Measurements from ENCODE around the gene TMED5.
"Not testable (repeated sequence)": the region's sequence is repeated elsewhere in the genome, so short reads cannot be mapped to it uniquely, and the experiment has no call there.

The TMED5 gene

DNA sequence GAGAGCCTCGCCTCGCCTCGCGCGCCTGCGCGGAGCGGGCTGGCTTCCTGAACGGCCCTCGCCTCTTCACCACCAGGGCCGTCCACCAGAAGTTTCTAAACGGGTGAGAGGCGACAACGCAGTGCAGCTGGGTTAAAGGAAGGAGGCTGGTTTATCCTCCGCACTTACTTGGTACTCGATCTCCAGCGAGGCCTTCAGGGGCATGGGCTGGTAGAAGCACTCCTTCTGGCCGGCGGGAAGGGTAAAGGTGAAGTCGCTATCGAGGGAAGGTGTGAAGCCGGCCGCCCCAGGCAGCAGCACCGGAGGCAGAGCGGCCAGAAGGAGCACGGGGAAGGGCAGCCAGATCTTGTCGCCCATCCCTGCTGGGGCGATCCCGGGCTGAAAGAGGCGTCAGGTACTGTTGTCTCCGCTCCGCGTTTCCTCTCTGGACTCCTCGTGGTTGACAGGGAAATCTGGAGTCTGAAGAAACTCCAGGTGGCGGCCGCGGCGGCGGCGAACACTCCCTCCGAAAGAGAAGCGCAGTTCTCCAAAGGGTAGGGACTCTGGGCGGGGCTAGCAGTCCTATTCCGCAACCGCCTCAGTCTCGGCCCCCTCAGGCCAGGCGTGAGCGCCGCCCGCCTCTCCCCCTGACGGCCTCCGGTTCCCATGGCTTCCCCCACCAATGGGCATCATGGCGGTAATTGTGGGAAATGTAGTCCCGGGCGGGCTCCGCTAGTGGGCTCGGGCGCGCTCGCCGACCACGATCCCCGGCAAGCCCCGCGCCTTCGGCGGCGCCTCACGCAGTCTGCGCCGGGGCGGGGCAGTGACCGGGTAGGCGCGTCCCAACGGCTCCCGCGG, at the start of gene TMED5:
TMED5 (minus strand) TSS at position 528 of the 837 bp plus-strand sequence; CDS start at position 357, 171 bp downstream.
- Histone ChIP-seq H3K27ac (ENCODE audit: low read depth, low read length) (peak within 1 kb of the TSS; percentile 99), H3K36me3 (ENCODE audit: control insufficient read depth, insufficient read depth, low read length) (peaks cover 3% of the 10 kb centered on the region)

DNA sequence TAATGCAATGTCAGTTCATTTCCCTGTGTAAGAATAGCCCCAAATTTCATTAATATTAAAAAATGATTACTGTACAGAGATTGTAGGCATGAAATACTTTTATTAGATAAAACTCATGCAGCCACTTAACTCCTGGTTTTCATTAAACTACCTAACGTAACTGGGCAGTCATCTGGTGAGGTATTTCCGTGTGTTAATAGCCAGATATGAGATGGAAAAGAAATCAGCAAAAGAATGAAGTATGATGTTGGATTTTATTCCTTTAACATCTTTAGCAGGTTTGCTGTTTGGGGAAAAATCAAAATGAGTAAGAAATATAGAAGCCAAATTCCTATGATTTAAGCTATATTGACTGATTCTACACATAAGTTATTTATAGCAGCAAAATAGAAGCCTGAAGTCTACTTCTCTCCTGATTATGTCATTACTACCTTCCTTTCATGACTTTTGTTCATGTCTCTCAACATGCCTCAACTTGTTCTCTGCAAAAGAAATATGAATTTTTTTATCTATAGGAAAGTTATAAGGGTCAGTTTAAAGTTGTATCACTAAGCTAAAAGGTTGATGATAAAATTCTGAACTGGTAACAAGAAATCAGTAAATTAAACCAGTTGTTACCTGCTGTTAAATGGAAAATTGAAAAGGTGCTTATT, 42.9 kb upstream of the TMED5 start:
- Histone ChIP-seq H3K27me3 (ENCODE audit: control insufficient read depth, insufficient read depth, low read length) (no peaks in the 10 kb centered on the region), H3K27ac (ENCODE audit: low read depth, low read length) (no peak overlapping the region), H3K9ac (ENCODE audit: low read length) (no peak overlapping the region), H3K36me3 (ENCODE audit: control insufficient read depth, insufficient read depth, low read length) (no peaks in the 10 kb centered on the region), H3K4me1 (ENCODE audit: control insufficient read depth, insufficient read depth, low read length) (no peaks in the 10 kb centered on the region), H3K4me3 (ENCODE audit: low read length) (no peak overlapping the region)

More for the DNA sequence above, at the start of gene TMED5:
- peak within 1 kb of the TSS; percentile 99 for H3K9ac ChIP-seq (ENCODE audit: low read length)
- H3K27me3 ChIP-seq (ENCODE audit: control insufficient read depth, insufficient read depth, low read length), result no peaks in the 10 kb centered on the region
- peaks cover 5% of the 10 kb centered on the region for H3K4me1 ChIP-seq (ENCODE audit: control insufficient read depth, insufficient read depth, low read length)
- H3K4me3 ChIP-seq (ENCODE audit: low read length), result peak within 1 kb of the TSS; percentile 99

DNA sequence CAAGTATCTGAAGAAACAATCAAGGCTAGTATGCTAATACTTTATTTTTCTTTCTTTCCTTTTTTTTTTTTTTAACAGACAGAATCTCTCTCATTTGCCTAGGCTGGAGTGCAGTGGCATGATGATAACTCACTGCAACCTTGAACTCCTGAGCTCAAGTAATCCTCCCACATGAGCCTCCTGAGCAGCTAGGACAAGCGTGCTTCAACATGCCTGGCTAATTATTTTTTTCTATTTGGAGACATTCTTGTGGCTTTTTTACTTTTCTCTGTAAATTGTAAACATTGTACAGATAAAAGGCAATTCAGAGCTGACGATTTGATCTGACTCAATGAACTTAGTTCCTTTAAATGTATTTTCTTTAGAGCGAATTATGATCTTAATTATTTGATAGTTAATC, 41.7 kb upstream of the TMED5 start:
- H3K36me3 ChIP-seq (ENCODE audit: control insufficient read depth, insufficient read depth, low read length), result no peaks in the 10 kb centered on the region
- H3K9ac ChIP-seq (ENCODE audit: low read length), result no peak overlapping the region
- H3K27ac ChIP-seq (ENCODE audit: low read depth, low read length), result no peak overlapping the region
- H3K4me3 ChIP-seq (ENCODE audit: low read length), result no peak overlapping the region
- no peaks in the 10 kb centered on the region for H3K4me1 ChIP-seq (ENCODE audit: control insufficient read depth, insufficient read depth, low read length)
- no peaks in the 10 kb centered on the region for H3K27me3 ChIP-seq (ENCODE audit: control insufficient read depth, insufficient read depth, low read length)

DNA sequence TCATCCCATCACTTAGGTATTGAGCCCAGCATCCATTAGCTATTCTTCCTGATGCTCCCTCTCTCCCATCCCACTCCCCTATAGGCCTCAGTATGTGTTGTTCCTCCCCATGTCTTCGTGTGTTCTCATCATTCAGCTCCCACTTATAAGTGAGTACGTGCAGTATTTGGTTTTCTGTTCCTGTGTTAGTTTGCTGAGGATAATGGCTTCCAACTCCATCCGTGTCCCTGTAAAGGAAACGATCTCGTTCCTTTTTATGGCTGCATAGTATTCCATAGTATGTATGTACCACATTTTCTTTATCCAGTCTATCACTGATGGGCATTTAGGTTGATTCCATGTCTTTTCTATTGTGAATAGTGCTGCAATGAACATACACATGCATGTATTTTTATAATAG, 40.5 kb upstream of the TMED5 start:
- not testable (repeated sequence) for H3K4me3 ChIP-seq (ENCODE audit: low read length); H3K27ac ChIP-seq (ENCODE audit: low read depth, low read length); H3K4me1 ChIP-seq (ENCODE audit: control insufficient read depth, insufficient read depth, low read length); H3K27me3 ChIP-seq (ENCODE audit: control insufficient read depth, insufficient read depth, low read length); H3K9ac ChIP-seq (ENCODE audit: low read length); H3K36me3 ChIP-seq (ENCODE audit: control insufficient read depth, insufficient read depth, low read length)

DNA sequence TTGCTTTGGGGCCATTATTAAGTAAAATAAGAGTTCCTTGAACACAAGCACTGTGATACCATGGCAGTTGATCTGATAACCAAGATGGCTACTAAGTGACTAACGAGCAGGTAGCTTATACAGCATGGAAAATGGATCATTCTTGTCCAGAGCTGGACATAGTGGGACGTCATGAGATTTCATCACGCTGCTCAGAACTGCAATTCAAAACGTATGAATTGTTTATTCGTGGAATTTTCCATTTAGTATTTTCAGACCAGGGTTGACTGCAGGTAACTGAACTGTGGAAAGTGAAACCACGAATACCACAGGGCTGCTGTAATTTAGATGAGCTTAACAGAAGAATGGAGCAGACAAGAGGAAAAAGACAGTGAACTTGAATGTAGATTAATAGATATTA, 39.2 kb upstream of the TMED5 start:
- H3K36me3 ChIP-seq (ENCODE audit: control insufficient read depth, insufficient read depth, low read length), result no peaks in the 10 kb centered on the region
- H3K27me3 ChIP-seq (ENCODE audit: control insufficient read depth, insufficient read depth, low read length), result no peaks in the 10 kb centered on the region
- no peak overlapping the region for H3K9ac ChIP-seq (ENCODE audit: low read length)
- no peaks in the 10 kb centered on the region for H3K4me1 ChIP-seq (ENCODE audit: control insufficient read depth, insufficient read depth, low read length)
- no peak overlapping the region for H3K4me3 ChIP-seq (ENCODE audit: low read length)
- no peak overlapping the region for H3K27ac ChIP-seq (ENCODE audit: low read depth, low read length)

DNA sequence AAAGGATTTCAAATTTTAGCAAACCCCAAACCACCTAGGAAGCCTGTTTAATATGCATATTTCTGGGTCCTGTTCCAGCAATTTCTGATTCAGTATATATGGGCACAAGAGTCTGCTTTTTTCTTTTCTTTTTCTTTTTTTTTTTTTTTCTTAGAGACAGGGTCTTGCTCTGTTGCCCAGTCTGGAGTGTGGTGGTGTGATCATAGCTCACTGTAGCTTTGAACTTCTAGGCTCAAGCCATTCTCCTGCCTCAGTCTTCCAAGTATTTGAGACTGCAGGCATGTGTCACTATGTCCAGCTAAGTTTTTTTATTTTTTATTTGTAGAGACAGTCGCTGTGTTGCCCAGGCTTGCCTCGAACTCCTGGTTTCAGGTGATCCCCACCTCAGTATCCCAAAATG, 35.1 kb upstream of the TMED5 start:
- Histone ChIP-seq H3K4me1 (ENCODE audit: control insufficient read depth, insufficient read depth, low read length) (no peaks in the 10 kb centered on the region), H3K9ac (ENCODE audit: low read length) (no peak overlapping the region), H3K27ac (ENCODE audit: low read depth, low read length) (no peak overlapping the region), H3K36me3 (ENCODE audit: control insufficient read depth, insufficient read depth, low read length) (no peaks in the 10 kb centered on the region), H3K27me3 (ENCODE audit: control insufficient read depth, insufficient read depth, low read length) (no peaks in the 10 kb centered on the region), H3K4me3 (ENCODE audit: low read length) (no peak overlapping the region)

DNA sequence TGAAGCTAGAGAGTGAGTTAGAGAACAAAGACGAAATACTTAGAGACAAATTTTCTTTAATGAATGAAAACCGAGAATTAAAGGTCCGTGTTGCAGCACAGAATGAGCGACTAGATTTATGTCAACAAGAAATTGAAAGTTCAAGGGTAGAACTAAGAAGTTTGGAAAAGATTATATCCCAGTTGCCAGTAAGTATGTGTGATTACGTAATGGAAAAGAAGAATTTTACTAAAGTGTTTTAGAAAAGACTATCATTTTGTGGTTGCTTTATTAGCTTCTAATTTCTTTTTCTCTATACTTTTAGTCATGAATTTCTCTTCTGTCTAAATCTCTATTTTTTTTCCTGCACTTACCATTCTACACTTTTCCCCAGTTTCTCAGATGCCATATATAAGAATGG, 27.0 kb upstream of the TMED5 start:
- Histone ChIP-seq H3K27me3 (ENCODE audit: control insufficient read depth, insufficient read depth, low read length) (no peaks in the 10 kb centered on the region), H3K4me1 (ENCODE audit: control insufficient read depth, insufficient read depth, low read length) (no peaks in the 10 kb centered on the region), H3K27ac (ENCODE audit: low read depth, low read length) (no peak overlapping the region), H3K36me3 (ENCODE audit: control insufficient read depth, insufficient read depth, low read length) (no peaks in the 10 kb centered on the region), H3K9ac (ENCODE audit: low read length) (no peak overlapping the region), H3K4me3 (ENCODE audit: low read length) (no peak overlapping the region)

DNA sequence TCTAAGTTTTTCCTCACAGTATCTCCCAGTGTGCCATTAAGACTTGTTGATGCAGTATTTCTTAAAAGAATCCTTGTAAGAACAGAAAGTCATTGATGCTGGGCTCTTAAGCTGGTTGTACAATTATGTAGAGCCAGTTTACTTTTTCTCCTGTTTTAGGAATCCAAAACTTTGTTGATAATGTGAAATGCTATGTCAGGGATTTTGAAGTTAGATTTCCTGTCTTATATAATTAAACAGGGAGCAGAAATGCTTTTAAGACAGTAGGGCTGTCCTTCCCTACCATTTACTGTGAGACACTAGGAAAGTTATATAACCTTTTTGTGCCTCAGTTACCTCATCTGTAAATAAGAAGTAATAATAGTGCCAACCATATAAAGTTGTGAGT, 26.3 kb upstream of the TMED5 start:
- Histone ChIP-seq H3K4me3 (ENCODE audit: low read length) (no peak overlapping the region), H3K9ac (ENCODE audit: low read length) (no peak overlapping the region), H3K27me3 (ENCODE audit: control insufficient read depth, insufficient read depth, low read length) (no peaks in the 10 kb centered on the region), H3K27ac (ENCODE audit: low read depth, low read length) (no peak overlapping the region), H3K4me1 (ENCODE audit: control insufficient read depth, insufficient read depth, low read length) (no peaks in the 10 kb centered on the region), H3K36me3 (ENCODE audit: control insufficient read depth, insufficient read depth, low read length) (no peaks in the 10 kb centered on the region)

DNA sequence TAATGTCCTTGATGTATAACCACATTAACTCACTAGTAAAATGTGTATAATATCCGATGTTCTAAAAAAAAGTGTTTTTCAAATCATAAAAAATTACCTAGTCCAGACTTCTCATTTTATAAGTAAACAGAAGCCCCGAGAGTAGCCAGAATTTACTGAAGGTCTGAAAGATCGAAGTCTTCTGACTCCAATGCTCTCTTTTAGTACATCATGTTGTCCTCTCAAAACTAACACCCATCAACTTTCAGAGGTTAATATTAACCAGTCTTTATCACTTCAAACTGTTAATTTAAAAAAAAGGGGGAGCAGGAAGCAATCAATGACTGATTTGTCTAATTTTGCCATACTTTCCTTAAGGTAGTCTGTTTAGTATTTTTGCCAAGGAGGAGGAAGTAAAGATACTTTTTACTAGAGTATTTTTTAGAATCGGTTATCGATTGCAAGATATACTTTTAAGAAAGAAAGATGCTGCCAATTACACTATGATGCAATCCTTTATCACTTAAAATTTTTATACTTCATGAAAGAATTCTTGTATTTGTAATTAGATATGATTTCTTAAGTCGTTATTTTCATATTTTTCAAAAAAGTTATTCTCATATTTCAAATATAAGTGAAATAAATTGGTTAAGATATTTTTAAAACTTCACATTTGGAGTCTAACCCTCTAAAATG, 25.8 kb upstream of the TMED5 start:
- H3K36me3 ChIP-seq (ENCODE audit: control insufficient read depth, insufficient read depth, low read length), result no peaks in the 10 kb centered on the region
- H3K9ac ChIP-seq (ENCODE audit: low read length), result no peak overlapping the region
- H3K27ac ChIP-seq (ENCODE audit: low read depth, low read length), result no peak overlapping the region
- H3K4me3 ChIP-seq (ENCODE audit: low read length), result no peak overlapping the region
- H3K27me3 ChIP-seq (ENCODE audit: control insufficient read depth, insufficient read depth, low read length), result no peaks in the 10 kb centered on the region
- no peaks in the 10 kb centered on the region for H3K4me1 ChIP-seq (ENCODE audit: control insufficient read depth, insufficient read depth, low read length)

DNA sequence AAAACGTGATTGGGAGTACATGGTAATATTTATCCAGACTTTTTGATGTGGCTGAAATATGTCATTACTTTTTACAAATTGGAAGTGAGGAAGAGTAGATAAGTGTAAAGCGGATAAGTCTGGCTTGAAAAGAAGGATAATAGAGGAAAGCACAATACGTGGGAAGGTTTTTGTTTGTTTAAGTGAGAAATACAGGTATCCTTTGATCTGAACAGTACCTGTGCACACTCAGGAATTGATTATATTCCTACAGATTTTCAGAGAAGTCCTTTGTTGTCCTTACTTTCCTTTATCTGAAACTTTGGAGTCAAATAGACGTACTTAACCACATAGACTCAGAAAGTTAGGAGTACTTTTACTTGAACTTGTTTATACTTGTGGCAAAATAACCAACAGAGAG, 20.5 kb upstream of the TMED5 start:
- H3K27me3 ChIP-seq (ENCODE audit: control insufficient read depth, insufficient read depth, low read length), result no peaks in the 10 kb centered on the region
- H3K36me3 ChIP-seq (ENCODE audit: control insufficient read depth, insufficient read depth, low read length), result no peaks in the 10 kb centered on the region
- no peak overlapping the region for H3K4me3 ChIP-seq (ENCODE audit: low read length)
- H3K4me1 ChIP-seq (ENCODE audit: control insufficient read depth, insufficient read depth, low read length), result no peaks in the 10 kb centered on the region
- no peak overlapping the region for H3K27ac ChIP-seq (ENCODE audit: low read depth, low read length)
- H3K9ac ChIP-seq (ENCODE audit: low read length), result no peak overlapping the region

DNA sequence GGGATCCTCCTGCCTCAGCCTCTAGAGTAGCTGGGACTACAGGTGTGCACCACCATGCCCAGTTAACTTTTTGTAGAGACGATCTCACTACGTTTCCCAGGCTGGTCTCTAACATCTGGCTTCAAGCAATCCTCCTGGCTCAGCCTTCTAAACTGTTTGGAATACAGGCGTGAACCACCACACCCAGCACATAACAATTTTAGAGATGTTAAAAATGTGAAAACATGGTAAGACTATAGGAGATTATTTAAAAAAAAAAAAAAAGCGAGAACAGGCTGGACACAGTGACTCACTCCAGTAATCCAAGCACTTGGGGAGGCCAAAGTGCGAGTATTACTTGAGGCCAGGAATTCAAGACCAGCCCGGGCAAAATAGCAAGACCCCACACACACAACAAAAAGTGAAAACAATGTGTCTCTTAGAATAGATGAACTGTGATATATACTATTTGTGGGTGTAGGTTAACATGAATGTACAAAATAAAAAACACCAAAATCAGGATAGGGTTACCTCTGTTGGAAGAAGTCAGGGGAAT, 19.9 kb upstream of the TMED5 start:
- H3K4me1 ChIP-seq (ENCODE audit: control insufficient read depth, insufficient read depth, low read length), result no peaks in the 10 kb centered on the region
- no peak overlapping the region for H3K27ac ChIP-seq (ENCODE audit: low read depth, low read length)
- H3K9ac ChIP-seq (ENCODE audit: low read length), result no peak overlapping the region
- H3K27me3 ChIP-seq (ENCODE audit: control insufficient read depth, insufficient read depth, low read length), result no peaks in the 10 kb centered on the region
- no peaks in the 10 kb centered on the region for H3K36me3 ChIP-seq (ENCODE audit: control insufficient read depth, insufficient read depth, low read length)
- H3K4me3 ChIP-seq (ENCODE audit: low read length), result no peak overlapping the region

DNA sequence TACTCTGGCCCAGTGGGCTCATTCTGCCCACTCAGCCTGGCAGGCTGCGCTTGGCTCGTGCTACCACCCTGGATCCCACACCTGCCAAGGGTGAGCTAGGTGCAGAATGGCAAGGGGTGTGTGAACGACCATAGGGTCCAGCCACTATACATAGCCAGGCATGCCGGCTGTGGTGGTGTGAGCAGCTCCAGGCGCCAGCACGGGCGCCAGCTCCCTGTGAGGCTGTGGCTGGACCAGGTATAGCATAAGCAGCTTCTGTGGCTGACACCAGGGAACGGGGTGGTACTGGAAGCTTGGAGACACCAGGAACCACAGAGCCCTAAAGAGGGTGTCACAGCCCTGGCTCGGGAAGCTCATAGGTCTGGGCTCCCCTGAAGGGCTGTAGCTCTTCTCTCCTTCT, 18.9 kb upstream of the TMED5 start:
- Histone ChIP-seq H3K27me3 (ENCODE audit: control insufficient read depth, insufficient read depth, low read length) (no peaks in the 10 kb centered on the region), H3K4me3 (ENCODE audit: low read length) (no peak overlapping the region), H3K9ac (ENCODE audit: low read length) (no peak overlapping the region), H3K27ac (ENCODE audit: low read depth, low read length) (no peak overlapping the region), H3K36me3 (ENCODE audit: control insufficient read depth, insufficient read depth, low read length) (no peaks in the 10 kb centered on the region), H3K4me1 (ENCODE audit: control insufficient read depth, insufficient read depth, low read length) (no peaks in the 10 kb centered on the region)
